Prostate gland (tissue), 2 donors: ENCODE measurements around the gene GMNN.
"Not testable (repeated sequence)": the region's sequence is repeated elsewhere in the genome, so short reads cannot be mapped to it uniquely, and the experiment has no call there.

Source experiments
- CTCF ChIP-seq, 4 experiments: fragments of 200-600 bp in 2 of 4; fragments of 450-650 bp in 2 of 4; sonication (generic) in 2 of 4; IDR thresholded peaks; 1 replicate in 3 of 4; 2 replicates in 1 of 4; pipeline ENCODE4 v1.5.1; 2016 to 2019; ENCODE audit warnings: antibody characterized with exemption in 4 of 4, mild to moderate bottlenecking in 2 of 4, moderate library complexity in 2 of 4
- POLR2AphosphoS5 ChIP-seq: sonication (generic); formaldehyde crosslinking; IDR thresholded peaks from one replicate; pipeline ENCODE4 v1.6.1; 2017; ENCODE audit warnings: antibody characterized with exemption

DNA sequence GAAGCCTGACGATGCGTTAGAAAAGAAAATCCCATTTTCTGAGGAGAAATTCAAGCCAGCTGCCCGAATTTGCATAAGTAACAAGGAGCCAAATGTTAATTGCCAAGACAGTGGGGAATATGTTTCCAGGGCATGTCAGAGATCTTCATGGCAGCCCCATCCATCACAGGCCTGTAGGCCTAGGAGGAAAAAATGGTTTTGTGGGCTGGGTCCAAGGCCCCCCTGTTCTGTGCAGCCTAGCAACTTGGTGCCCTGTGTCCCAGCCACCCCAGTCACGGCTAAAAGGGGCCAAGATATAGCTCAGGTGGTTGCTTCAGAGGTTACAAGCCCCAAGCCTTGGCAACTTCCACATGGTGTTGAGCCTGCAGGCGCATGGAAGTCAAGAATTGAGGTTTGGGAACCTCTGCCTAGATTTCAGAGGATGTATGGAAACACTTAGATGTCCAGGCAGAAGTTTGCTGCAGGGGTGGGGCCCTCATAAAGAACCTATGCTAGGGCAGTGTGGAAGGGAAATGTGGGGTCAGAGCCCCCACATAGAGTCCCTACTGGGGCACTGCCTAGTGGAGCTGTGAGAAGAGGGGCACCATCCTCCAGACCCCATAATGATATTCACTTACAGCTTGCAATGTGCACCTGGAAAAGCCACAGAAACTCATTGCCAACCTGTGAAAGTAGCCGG is 43.1 kb upstream of the GMNN start:
- not testable (repeated sequence) for TF ChIP-seq CTCF (IDR thresholded peaks at IDR 0.05); POLR2AphosphoS5
